HepG2 (cell line): ENCODE measurements around the gene TMEM125. TPM values are rescaled to one million over a fixed set of nuclear protein-coding genes. Genes with fewer than 3 reads are reported as not detected.
A peak's percentile ranks its signal among the peaks of the same experiment; 100 is the strongest.

Experiments
- GABPB1 ChIP-seq: IDR thresholded peaks from 2 replicates; pipeline ENCODE4 v1.6.1; 2016; ENCODE audit warnings: mild to moderate bottlenecking, missing genetic modification reagents, moderate library complexity, missing compliant biosample characterization
- HDAC2 ChIP-seq: sonication (generic); formaldehyde crosslinking; IDR thresholded peaks from 2 replicates; pipeline ENCODE4 v1.4.0; 2020; ENCODE audit warnings: missing genetic modification reagents
- MATR3 ChIP-seq: sonication (generic); formaldehyde crosslinking; IDR thresholded peaks from 2 replicates; pipeline ENCODE4 v1.4.0; 2020; ENCODE audit warnings: missing genetic modification reagents
- NFIB ChIP-seq: sonication (generic); formaldehyde crosslinking; IDR thresholded peaks from 2 replicates; pipeline ENCODE4 v1.9.0; 2021; ENCODE audit warnings: missing genetic modification reagents, mild to moderate bottlenecking, borderline replicate concordance
- RFX3 ChIP-seq: IDR thresholded peaks from 2 replicates; pipeline ENCODE4 v1.6.1; 2016; ENCODE audit warnings: missing biosample characterization, missing genetic modification reagents
- SAP130 ChIP-seq: IDR thresholded peaks from 2 replicates; pipeline ENCODE4 v1.6.1; 2016; ENCODE audit warnings: low read depth
- YEATS4 ChIP-seq: sonication (generic); formaldehyde crosslinking; IDR thresholded peaks from 2 replicates; pipeline ENCODE4 v1.4.0; 2020; ENCODE audit warnings: missing genetic modification reagents, borderline replicate concordance
- YY1 ChIP-seq: IDR thresholded peaks from 2 replicates; pipeline ENCODE4 v1.6.1; 2011; ENCODE audit warnings: low read length, low read depth, moderate library complexity, mild to moderate bottlenecking; ENCODE audit not compliant: insufficient read depth, insufficient replicate concordance
- ZNF749 ChIP-seq: sonication (generic); formaldehyde crosslinking; IDR thresholded peaks from 2 replicates; pipeline ENCODE4 v1.8.0; 2022; ENCODE audit warnings: mild to moderate bottlenecking, missing genetic modification reagents, moderate library complexity, borderline replicate concordance
- ZNF792 ChIP-seq: IDR thresholded peaks from 2 replicates; pipeline ENCODE4 v1.6.1; 2016
- polyA plus RNA-seq, 8 experiments: library from polyadenylated mRNA; depleted of rRNA in 3 of 8; stranded (reverse) in 7 of 8; unstranded in 1 of 8; fragments of >200 nt; fragmentation: Illumina TruSeq in 4 of 8; extraction: Trizol in 4 of 8; gene quantifications; 2 replicates each; pipeline versions ENCODE4 v1.2.1 to v1.2.3, GENCODE V29; 2011 to 2016; ENCODE audit warnings: low read depth in 4 of 8, missing spikeins in 1 of 8, mixed read lengths in 1 of 8; ENCODE audit not compliant: insufficient read depth in 1 of 8
- total RNA-seq, 5 experiments: library from RNA; depleted of rRNA; stranded (reverse); fragments of >200 nt; fragmentation: Illumina TruSeq; extraction: Trizol; gene quantifications; 2 replicates each; pipeline ENCODE4 v1.2.3, GENCODE V29; 2016; ENCODE audit warnings: low read depth in 1 of 5
- TF ChIP-seq, protein P1 (sequence below): IDR thresholded peaks from 2 replicates; pipeline ENCODE4 v1.6.1; 2016
- TF ChIP-seq, protein P2 (sequence below): sonication (generic); formaldehyde crosslinking; IDR thresholded peaks from 2 replicates; pipeline ENCODE4 v1.8.1; 2023; ENCODE audit warnings: missing genetic modification reagents, mild to moderate bottlenecking, borderline replicate concordance
- TF ChIP-seq, protein P3 (sequence below): sonication (generic); formaldehyde crosslinking; conservative IDR thresholded peaks from 2 replicates; pipeline ENCODE4 v1.8.0; 2022; ENCODE audit warnings: missing genetic modification reagents
- TF ChIP-seq, protein P4 (sequence below): sonication (generic); formaldehyde crosslinking; IDR thresholded peaks from 2 replicates; pipeline ENCODE4 v1.5.0; 2020; ENCODE audit warnings: mild to moderate bottlenecking, missing genetic modification reagents
- TF ChIP-seq, protein P5 (sequence below): sonication (generic); formaldehyde crosslinking; conservative IDR thresholded peaks from 2 replicates; pipeline ENCODE4 v1.5.0; 2020; ENCODE audit warnings: missing genetic modification reagents
- TF ChIP-seq, protein P6 (sequence below): sonication (generic); formaldehyde crosslinking; IDR thresholded peaks from 2 replicates; pipeline ENCODE4 v1.8.1; 2023; ENCODE audit warnings: mild to moderate bottlenecking, missing genetic modification reagents
- TF ChIP-seq, protein P7 (sequence below): sonication (generic); formaldehyde crosslinking; IDR thresholded peaks from 2 replicates; pipeline ENCODE4 v1.4.0; 2020; ENCODE audit warnings: missing genetic modification reagents

The TMEM125 gene
- total and polyA plus RNA-seq, 2 of the 13 experiments (the other 11 are each of a cell fraction or from before 2014, with no cell fraction given), result 0.03 TPM; not detected in 1

DNA sequence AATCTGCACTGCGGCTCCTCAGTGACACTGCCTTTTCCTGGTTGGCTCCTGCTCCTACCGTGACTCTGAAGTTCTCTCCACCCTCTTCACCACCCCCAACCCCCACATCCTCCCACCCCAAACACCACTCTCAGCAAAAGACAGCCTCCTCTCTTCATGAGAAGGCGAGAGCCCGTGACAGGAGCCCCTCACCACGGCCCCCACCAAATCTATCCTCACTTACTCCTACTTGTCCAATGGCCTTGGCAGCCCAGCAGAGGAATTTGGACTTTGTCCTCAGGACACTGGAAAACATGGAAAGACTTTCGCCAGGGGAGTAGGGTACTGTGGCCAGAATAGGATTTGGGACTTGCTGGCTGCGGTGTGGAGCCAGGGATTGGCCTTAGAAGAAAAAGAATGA is 6.9 kb downstream of the TMEM125 start (continued):
- TF ChIP-seq, protein P1, sequence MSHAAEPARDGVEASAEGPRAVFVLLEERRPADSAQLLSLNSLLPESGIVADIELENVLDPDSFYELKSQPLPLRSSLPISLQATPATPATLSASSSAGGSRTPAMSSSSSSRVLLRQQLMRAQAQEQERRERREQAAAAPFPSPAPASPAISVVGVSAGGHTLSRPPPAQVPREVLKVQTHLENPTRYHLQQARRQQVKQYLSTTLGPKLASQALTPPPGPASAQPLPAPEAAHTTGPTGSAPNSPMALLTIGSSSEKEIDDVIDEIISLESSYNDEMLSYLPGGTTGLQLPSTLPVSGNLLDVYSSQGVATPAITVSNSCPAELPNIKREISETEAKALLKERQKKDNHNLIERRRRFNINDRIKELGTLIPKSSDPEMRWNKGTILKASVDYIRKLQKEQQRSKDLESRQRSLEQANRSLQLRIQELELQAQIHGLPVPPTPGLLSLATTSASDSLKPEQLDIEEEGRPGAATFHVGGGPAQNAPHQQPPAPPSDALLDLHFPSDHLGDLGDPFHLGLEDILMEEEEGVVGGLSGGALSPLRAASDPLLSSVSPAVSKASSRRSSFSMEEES, result peak; percentile 31; the same call in 1 of the 2 replicates
- no peak for TF ChIP-seq NFIB (CRISPR knock-in tag)
- TF ChIP-seq, protein P2, sequence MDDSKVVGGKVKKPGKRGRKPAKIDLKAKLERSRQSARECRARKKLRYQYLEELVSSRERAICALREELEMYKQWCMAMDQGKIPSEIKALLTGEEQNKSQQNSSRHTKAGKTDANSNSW (CRISPR knock-in tag), result no peak
- peak; percentile 32; the same call in 1 of the 2 replicates for TF ChIP-seq YEATS4 (CRISPR knock-in tag)
- no peak for TF ChIP-seq YY1
- TF ChIP-seq, protein P3, sequence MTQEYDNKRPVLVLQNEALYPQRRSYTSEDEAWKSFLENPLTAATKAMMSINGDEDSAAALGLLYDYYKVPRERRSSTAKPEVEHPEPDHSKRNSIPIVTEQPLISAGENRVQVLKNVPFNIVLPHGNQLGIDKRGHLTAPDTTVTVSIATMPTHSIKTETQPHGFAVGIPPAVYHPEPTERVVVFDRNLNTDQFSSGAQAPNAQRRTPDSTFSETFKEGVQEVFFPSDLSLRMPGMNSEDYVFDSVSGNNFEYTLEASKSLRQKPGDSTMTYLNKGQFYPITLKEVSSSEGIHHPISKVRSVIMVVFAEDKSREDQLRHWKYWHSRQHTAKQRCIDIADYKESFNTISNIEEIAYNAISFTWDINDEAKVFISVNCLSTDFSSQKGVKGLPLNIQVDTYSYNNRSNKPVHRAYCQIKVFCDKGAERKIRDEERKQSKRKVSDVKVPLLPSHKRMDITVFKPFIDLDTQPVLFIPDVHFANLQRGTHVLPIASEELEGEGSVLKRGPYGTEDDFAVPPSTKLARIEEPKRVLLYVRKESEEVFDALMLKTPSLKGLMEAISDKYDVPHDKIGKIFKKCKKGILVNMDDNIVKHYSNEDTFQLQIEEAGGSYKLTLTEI, result no peak
- TF ChIP-seq, protein P4, sequence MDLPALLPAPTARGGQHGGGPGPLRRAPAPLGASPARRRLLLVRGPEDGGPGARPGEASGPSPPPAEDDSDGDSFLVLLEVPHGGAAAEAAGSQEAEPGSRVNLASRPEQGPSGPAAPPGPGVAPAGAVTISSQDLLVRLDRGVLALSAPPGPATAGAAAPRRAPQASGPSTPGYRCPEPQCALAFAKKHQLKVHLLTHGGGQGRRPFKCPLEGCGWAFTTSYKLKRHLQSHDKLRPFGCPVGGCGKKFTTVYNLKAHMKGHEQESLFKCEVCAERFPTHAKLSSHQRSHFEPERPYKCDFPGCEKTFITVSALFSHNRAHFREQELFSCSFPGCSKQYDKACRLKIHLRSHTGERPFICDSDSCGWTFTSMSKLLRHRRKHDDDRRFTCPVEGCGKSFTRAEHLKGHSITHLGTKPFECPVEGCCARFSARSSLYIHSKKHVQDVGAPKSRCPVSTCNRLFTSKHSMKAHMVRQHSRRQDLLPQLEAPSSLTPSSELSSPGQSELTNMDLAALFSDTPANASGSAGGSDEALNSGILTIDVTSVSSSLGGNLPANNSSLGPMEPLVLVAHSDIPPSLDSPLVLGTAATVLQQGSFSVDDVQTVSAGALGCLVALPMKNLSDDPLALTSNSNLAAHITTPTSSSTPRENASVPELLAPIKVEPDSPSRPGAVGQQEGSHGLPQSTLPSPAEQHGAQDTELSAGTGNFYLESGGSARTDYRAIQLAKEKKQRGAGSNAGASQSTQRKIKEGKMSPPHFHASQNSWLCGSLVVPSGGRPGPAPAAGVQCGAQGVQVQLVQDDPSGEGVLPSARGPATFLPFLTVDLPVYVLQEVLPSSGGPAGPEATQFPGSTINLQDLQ (CRISPR knock-in tag), result no peak
- TF ChIP-seq GABPB1 (CRISPR knock-in tag), result no peak
- peak; percentile 35; the same call in 1 of the 2 replicates for TF ChIP-seq SAP130
- no peak for TF ChIP-seq ZNF792 (CRISPR knock-in tag)
- TF ChIP-seq, protein P5, sequence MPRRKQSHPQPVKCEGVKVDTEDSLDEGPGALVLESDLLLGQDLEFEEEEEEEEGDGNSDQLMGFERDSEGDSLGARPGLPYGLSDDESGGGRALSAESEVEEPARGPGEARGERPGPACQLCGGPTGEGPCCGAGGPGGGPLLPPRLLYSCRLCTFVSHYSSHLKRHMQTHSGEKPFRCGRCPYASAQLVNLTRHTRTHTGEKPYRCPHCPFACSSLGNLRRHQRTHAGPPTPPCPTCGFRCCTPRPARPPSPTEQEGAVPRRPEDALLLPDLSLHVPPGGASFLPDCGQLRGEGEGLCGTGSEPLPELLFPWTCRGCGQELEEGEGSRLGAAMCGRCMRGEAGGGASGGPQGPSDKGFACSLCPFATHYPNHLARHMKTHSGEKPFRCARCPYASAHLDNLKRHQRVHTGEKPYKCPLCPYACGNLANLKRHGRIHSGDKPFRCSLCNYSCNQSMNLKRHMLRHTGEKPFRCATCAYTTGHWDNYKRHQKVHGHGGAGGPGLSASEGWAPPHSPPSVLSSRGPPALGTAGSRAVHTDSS (CRISPR knock-in tag), result no peak
- no peak for TF ChIP-seq RFX3
- TF ChIP-seq, protein P6, sequence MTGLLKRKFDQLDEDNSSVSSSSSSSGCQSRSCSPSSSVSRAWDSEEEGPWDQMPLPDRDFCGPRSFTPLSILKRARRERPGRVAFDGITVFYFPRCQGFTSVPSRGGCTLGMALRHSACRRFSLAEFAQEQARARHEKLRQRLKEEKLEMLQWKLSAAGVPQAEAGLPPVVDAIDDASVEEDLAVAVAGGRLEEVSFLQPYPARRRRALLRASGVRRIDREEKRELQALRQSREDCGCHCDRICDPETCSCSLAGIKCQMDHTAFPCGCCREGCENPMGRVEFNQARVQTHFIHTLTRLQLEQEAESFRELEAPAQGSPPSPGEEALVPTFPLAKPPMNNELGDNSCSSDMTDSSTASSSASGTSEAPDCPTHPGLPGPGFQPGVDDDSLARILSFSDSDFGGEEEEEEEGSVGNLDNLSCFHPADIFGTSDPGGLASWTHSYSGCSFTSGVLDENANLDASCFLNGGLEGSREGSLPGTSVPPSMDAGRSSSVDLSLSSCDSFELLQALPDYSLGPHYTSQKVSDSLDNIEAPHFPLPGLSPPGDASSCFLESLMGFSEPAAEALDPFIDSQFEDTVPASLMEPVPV (CRISPR knock-in tag), result no peak
- TF ChIP-seq ZNF749, result no peak
- no peak for TF ChIP-seq HDAC2
- no peak for TF ChIP-seq MATR3 (CRISPR knock-in tag)
- TF ChIP-seq, protein P7, sequence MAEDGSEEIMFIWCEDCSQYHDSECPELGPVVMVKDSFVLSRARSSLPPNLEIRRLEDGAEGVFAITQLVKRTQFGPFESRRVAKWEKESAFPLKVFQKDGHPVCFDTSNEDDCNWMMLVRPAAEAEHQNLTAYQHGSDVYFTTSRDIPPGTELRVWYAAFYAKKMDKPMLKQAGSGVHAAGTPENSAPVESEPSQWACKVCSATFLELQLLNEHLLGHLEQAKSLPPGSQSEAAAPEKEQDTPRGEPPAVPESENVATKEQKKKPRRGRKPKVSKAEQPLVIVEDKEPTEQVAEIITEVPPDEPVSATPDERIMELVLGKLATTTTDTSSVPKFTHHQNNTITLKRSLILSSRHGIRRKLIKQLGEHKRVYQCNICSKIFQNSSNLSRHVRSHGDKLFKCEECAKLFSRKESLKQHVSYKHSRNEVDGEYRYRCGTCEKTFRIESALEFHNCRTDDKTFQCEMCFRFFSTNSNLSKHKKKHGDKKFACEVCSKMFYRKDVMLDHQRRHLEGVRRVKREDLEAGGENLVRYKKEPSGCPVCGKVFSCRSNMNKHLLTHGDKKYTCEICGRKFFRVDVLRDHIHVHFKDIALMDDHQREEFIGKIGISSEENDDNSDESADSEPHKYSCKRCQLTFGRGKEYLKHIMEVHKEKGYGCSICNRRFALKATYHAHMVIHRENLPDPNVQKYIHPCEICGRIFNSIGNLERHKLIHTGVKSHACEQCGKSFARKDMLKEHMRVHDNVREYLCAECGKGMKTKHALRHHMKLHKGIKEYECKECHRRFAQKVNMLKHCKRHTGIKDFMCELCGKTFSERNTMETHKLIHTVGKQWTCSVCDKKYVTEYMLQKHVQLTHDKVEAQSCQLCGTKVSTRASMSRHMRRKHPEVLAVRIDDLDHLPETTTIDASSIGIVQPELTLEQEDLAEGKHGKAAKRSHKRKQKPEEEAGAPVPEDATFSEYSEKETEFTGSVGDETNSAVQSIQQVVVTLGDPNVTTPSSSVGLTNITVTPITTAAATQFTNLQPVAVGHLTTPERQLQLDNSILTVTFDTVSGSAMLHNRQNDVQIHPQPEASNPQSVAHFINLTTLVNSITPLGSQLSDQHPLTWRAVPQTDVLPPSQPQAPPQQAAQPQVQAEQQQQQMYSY, result peak; percentile 98
